IPS DF 4.7 (cell line): ENCODE results near the gene CMTM2.
"Not testable (repeated sequence)": the region's sequence is repeated elsewhere in the genome, so short reads cannot be mapped to it uniquely, and the experiment has no call there.

Experiments used
- DNase-seq: peaks from one replicate; pipeline ENCODE4 v3.0.0-alpha.2; 2013; ENCODE audit warnings: low spot score; ENCODE audit errors: extremely low read depth

CMTM2 gene

DNA sequence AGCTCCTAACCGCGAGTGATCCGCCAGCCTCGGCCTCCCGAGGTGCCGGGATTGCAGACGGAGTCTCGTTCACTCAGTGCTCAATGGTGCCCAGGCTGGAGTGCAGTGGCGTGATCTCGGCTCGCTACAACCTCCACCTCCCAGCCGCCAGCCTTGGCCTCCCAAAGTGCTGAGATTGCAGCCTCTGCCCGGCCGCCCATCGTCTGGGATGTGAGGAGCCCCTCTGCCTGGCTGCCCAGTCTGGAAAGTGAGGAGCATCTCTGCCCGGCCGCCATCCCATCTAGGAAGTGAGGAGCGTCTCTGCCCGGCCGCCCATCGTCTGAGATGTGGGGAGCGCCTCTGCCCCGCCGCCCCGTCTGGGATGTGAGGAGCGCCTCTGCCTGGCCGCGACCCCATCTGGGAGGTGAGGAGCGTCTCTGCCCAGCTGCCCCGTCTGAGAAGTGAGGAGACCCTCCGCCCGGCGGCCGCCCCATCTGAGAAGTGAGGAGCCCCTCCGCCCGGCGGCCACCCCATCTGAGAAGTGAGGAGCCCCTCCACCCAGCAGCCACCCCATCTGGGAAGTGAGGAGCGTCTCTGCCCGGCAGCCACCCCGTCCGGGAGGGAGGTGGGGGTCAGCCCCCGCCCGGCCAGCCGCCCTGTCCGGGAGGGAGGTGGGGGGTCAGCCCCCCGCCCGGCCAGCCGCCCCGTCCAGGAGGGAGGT is 51.4 kb downstream of the CMTM2 start:
- not testable (repeated sequence) for DNase-seq

DNA sequence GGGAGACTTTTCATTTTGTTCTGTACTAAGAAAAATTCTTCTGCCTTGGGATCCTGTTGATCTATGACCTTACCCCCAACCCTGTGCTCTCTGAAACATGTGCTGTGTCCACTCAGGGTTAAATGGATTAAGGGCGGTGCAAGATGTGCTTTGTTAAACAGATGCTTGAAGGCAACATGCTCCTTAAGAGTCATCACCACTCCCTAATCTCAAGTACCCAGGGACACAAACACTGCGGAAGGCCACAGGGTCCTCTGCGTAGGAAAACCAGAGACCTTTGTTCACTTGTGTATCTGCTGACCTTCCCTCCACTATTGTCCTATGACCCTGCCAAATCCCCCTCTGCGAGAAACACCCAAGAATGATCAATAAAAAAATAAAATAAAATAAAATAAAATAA is 52.3 kb downstream of the CMTM2 start:
- DNase-seq = not testable (repeated sequence)

DNA sequence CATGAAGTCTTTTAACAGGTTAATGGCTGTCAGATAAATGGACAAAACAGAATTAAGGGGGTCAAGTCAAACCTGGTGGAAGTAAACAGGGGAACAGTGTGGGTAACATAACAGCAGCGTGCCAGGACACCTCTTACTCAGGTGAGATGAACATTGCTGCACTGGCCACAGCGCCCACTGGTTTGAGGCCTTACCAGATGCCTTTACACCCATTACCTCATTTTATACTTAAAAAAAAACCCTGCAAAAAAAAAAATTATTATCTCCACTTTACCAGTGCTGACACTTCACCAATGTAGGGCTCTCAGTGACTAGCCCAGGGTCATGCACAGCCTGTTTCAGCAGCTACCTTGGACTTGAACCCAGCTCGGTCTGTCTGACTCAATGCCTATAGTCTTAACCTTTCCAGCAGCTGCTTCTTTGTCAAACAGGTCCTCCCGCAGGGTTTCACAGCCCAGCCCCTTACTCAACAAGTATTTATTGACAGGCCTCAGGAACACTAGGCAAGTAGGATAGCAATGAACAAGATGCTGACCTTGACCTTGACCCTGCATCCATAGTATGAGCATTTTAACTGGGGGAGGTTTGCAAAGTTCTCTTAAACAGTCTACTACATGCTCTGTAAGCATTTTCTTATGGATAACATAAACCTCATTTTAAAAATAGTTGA is 55.4 kb downstream of the CMTM2 start:
- DNase-seq = no peak

- DNase-seq = no peak
Observed at GRCh38 chr16:66635406-66635805, 56.1 kb downstream of the CMTM2 start.

GRCh38 chr16:66636199-66636598 is 56.9 kb downstream of the CMTM2 start:
- no peak for DNase-seq

DNA sequence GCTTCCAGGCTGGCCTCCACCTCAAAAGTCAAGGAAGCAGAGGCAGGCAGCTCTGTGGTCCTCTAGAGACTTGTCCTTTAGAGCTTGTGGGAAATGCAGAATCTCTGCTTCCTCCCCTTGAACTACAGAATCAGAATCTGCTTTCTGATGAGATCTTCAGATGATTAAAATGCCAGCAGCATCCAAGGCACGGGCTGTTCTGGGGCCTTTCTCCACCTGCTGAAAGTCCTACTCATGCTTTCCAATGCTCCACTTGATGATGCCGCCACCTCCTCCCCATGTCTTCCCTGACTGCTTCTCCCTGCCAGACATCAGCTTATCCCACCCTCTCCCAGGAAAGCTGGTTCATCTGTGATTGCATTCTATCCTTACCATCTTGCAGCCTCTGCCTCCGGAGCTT is 58.5 kb downstream of the CMTM2 start:
- no peak for DNase-seq
